ENCODE data around the gene SCAI. TPM values are rescaled to one million over a fixed set of nuclear protein-coding genes. Genes with fewer than 3 reads are reported as not detected.
A peak's percentile ranks its signal among the peaks of the same experiment; 100 is the strongest.
"Not testable (repeated sequence)": the region's sequence is repeated elsewhere in the genome, so short reads cannot be mapped to it uniquely, and the experiment has no call there.

SCAI gene
- total RNA-seq, 1 experiment from 2014 or later, result 3.7 TPM

GRCh38 chr9:125172031-125172755 is 28.9 kb upstream of the SCAI start:
- Mint-ChIP-seq H3K9me3 (ENCODE audit: unreplicated experiment) (no peaks in the 10 kb centered on the region), H3K36me3 (ENCODE audit: insufficient read depth, unreplicated experiment) (peaks cover 50% of the 10 kb centered on the region), H3K4me3 (ENCODE audit: unreplicated experiment) (no peak overlapping the region), H3K27ac (ENCODE audit: low read depth, unreplicated experiment) (no peak overlapping the region), H3K27me3 (ENCODE audit: insufficient read depth, unreplicated experiment) (no peaks in the 10 kb centered on the region), H3K4me1 (ENCODE audit: insufficient read depth, unreplicated experiment) (peaks cover 11% of the 10 kb centered on the region)
- no peak for DNase-seq (ENCODE audit: unreplicated experiment)
- ChIA-PET POLR2A (no interaction called here), CTCF (no interaction called here)
- BruUV-seq (replicated peaks), result no TSS peak
- intact Hi-C loops (cut with micrococcal nuclease), result no loop called here
- TF ChIP-seq, protein P1, sequence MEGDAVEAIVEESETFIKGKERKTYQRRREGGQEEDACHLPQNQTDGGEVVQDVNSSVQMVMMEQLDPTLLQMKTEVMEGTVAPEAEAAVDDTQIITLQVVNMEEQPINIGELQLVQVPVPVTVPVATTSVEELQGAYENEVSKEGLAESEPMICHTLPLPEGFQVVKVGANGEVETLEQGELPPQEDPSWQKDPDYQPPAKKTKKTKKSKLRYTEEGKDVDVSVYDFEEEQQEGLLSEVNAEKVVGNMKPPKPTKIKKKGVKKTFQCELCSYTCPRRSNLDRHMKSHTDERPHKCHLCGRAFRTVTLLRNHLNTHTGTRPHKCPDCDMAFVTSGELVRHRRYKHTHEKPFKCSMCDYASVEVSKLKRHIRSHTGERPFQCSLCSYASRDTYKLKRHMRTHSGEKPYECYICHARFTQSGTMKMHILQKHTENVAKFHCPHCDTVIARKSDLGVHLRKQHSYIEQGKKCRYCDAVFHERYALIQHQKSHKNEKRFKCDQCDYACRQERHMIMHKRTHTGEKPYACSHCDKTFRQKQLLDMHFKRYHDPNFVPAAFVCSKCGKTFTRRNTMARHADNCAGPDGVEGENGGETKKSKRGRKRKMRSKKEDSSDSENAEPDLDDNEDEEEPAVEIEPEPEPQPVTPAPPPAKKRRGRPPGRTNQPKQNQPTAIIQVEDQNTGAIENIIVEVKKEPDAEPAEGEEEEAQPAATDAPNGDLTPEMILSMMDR (IDR thresholded peaks at IDR 0.05; ENCODE audit: unreplicated experiment), result no peak

DNA sequence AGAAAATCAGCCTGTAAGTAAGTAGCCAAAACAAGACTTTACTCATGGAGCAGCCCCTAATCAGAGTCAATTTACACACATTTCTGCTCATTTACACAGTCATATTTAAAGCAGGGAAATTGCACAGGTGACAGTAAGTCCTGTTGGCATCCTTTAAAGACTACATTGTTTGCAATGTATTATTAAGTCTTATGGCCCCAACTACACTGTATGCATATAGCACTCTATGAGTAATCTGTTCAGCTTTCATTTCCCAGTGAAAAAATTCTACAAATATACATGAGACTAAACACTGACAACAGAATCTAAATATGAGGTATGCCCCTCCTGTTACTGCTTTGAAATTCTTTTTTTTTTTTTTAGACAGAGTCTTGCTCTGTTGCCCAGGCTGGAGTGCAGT is 26.6 kb upstream of the SCAI start:
- H3K4me1 Mint-ChIP-seq (ENCODE audit: insufficient read depth, unreplicated experiment), result peaks cover 5% of the 10 kb centered on the region
- no peak overlapping the region for H3K4me3 Mint-ChIP-seq (ENCODE audit: unreplicated experiment)
- ChIA-PET POLR2A (no interaction called here), CTCF (interaction anchor here (0.7 to 1.4 kb wide), 3 partner anchors 8 to 913 kb away, joined by 3 to 6 read pairs (median 3); no protein-coding TSS in a partner anchor)
- TF ChIP-seq, protein P1 (IDR thresholded peaks at IDR 0.05; ENCODE audit: unreplicated experiment), result no peak
- H3K27me3 Mint-ChIP-seq (ENCODE audit: insufficient read depth, unreplicated experiment), result no peaks in the 10 kb centered on the region
- intact Hi-C loops (cut with micrococcal nuclease), result no loop called here
- no TSS peak for BruUV-seq (replicated peaks)
- H3K27ac Mint-ChIP-seq (ENCODE audit: low read depth, unreplicated experiment), result no peak overlapping the region
- H3K9me3 Mint-ChIP-seq (ENCODE audit: unreplicated experiment), result no peaks in the 10 kb centered on the region
- no peak for DNase-seq (ENCODE audit: unreplicated experiment)
- peaks cover 64% of the 10 kb centered on the region for H3K36me3 Mint-ChIP-seq (ENCODE audit: insufficient read depth, unreplicated experiment)

DNA sequence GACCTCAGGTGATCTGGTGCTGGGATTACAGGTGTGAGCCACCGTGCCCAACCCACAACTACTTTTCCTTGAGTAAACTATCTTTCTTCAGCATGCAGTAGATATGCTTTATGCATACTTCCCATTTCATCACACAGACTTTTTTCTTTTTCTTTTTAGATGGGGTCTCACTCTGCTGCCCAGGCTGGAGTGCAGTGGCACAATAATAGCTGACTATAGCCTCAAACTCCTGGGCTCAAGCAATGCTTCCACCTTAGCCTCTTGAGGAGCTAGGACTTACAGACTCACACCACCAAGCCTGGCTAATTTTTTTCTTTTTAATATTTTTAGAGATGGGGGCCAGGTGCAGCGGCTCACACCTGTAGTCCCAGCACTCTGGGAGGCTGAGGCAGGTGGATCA is 23.4 kb upstream of the SCAI start:
- Mint-ChIP-seq H3K9me3 (ENCODE audit: unreplicated experiment) (no peaks in the 10 kb centered on the region), H3K36me3 (ENCODE audit: insufficient read depth, unreplicated experiment) (peaks cover 61% of the 10 kb centered on the region), H3K27ac (ENCODE audit: low read depth, unreplicated experiment) (peak overlapping the region; percentile 57), H3K27me3 (ENCODE audit: insufficient read depth, unreplicated experiment) (no peaks in the 10 kb centered on the region), H3K4me1 (ENCODE audit: insufficient read depth, unreplicated experiment) (no peaks in the 10 kb centered on the region), H3K4me3 (ENCODE audit: unreplicated experiment) (no peak overlapping the region)
- TF ChIP-seq, protein P1 (IDR thresholded peaks at IDR 0.05; ENCODE audit: unreplicated experiment), result no peak
- intact Hi-C loops (cut with micrococcal nuclease), result no loop called here
- no peak for DNase-seq (ENCODE audit: unreplicated experiment)
- ChIA-PET CTCF (no interaction called here), POLR2A (interaction anchor here (0.7 to 1.0 kb wide), 2 partner anchors 12 to 748 kb away, joined by 3 read pairs; no protein-coding TSS in a partner anchor)
- no TSS peak for BruUV-seq (replicated peaks)

DNA sequence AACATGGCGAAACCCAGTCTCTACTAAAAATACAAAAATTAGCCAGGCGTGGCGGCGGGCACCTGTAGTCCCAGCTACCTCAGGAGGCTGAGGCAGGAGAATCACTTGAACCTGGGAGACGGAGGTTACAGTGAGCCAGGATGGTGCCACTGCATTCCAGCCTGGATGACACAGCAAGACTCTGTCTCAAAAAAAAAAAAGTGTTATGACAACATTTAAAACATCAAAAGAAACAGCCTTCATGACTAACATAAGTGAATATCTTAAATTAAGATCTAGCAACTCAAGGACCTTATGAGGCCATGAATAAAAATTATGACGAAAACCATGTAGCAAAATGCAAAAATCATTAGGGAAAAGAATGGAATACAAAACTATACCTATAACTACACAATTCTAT is 19.6 kb upstream of the SCAI start:
- intact Hi-C loops (cut with micrococcal nuclease); H3K27me3 Mint-ChIP-seq (ENCODE audit: insufficient read depth, unreplicated experiment); BruUV-seq (replicated peaks); H3K9me3 Mint-ChIP-seq (ENCODE audit: unreplicated experiment); H3K4me3 Mint-ChIP-seq (ENCODE audit: unreplicated experiment); DNase-seq (ENCODE audit: unreplicated experiment): not testable (repeated sequence)
- H3K4me1 Mint-ChIP-seq (ENCODE audit: insufficient read depth, unreplicated experiment), result peaks cover 13% of the 10 kb centered on the region
- ChIA-PET CTCF (interaction anchor here (0.6 kb wide), 1 partner anchor 119 kb away, joined by 3 read pairs; no protein-coding TSS in a partner anchor), POLR2A (interaction anchor here (0.6 to 1.1 kb wide), 3 partner anchors 8 to 26 kb away, joined by 3 read pairs; no protein-coding TSS in a partner anchor)
- peaks cover 45% of the 10 kb centered on the region for H3K36me3 Mint-ChIP-seq (ENCODE audit: insufficient read depth, unreplicated experiment)
- H3K27ac Mint-ChIP-seq (ENCODE audit: low read depth, unreplicated experiment), result peak overlapping the region; percentile 31

Measured in MCF 10A (cell line).